ENCODE results near the gene TMEM190. TPM values are rescaled to one million over a fixed set of nuclear protein-coding genes. Genes with fewer than 3 reads are reported as not detected.

TMEM190 gene
- total and polyA plus RNA-seq, 2 of the 8 experiments (the other 6 are each of a cell fraction or from before 2014, with no cell fraction given): 1.6 TPM; not detected in 1

- Histone ChIP-seq H3K4ac (replicated peaks; ENCODE audit: insufficient read length, low read depth, low read length) (peak overlapping the region; percentile 53), H2BK12ac (ENCODE audit: low read depth, low read length) (0 out of 2 replicates have a peak overlapping the region, but pooled peaks have one; percentile 19), H3K18ac (ENCODE audit: extremely low read depth, low read length) (no peak overlapping the region), H3K23me2 (ENCODE audit: low read depth, low read length) (peaks cover 26% of the 10 kb centered on the region), H3K23ac (ENCODE audit: insufficient read length) (no peak overlapping the region), H3K4me3 (ENCODE audit: extremely low read depth in 1 of 4, insufficient read depth in 2 of 4, low read depth in 3 of 4, low read length in 4 of 4) (no peak overlapping the region), H3K4me1 (replicated peaks in 1 of 4; ENCODE audit: control insufficient read depth in 3 of 4, insufficient read depth in 4 of 4, low read length in 3 of 4) (peaks cover 5 to 42% (median 27%) of the 10 kb centered on the region in 4 experiments), H3K4me2 (ENCODE audit: insufficient read depth in 1 of 2, low read depth in 2 of 2, low read length in 2 of 2) (no peak overlapping the region; a peak in 1 of 4 replicates), H2BK15ac (ENCODE audit: low read length) (peak overlapping the region; percentile 96), H3K56ac (replicated peaks; ENCODE audit: insufficient read length, low read depth, low read length) (no peak overlapping the region), H4K5ac (ENCODE audit: insufficient read length, low read depth, low read length) (no peak overlapping the region), H3K14ac (ENCODE audit: insufficient read length) (no peak overlapping the region), H3K79me2 (ENCODE audit: control insufficient read depth in 1 of 2, insufficient read depth in 2 of 2, low read length in 2 of 2) (no peaks in the 10 kb centered on the region), H2AK5ac (ENCODE audit: low read depth, low read length) (no peak overlapping the region), H3K9ac (replicated peaks in 1 of 4; ENCODE audit: extremely low read depth in 1 of 4, low read depth in 3 of 4, low read length in 3 of 4) (no peak overlapping the region), H4K91ac (replicated peaks; ENCODE audit: insufficient read length, low read length) (peak overlapping the region; percentile 65), H4K20me1 (replicated peaks in 1 of 2; ENCODE audit: control insufficient read depth in 1 of 2, insufficient read depth in 2 of 2, low read length in 2 of 2) (peaks cover 0 to 12% of the 10 kb centered on the region in 2 experiments), H4K8ac (ENCODE audit: extremely low read depth, insufficient read depth, low read length) (no peak overlapping the region), H2BK20ac (ENCODE audit: low read length) (no peak overlapping the region), H3K9me3 (ENCODE audit: insufficient read depth in 2 of 2, low read depth in 1 of 2, low read length in 1 of 2) (no peaks in the 10 kb centered on the region), H2AFZ (ENCODE audit: low read length) (no peak overlapping the region), H2BK5ac (ENCODE audit: low read depth, low read length) (no peak overlapping the region), H3K36me3 (ENCODE audit: control insufficient read depth in 2 of 4, insufficient read depth in 4 of 4, low read length in 3 of 4) (no peaks in the 10 kb centered on the region), H3K27ac (ENCODE audit: low read depth, low read length) (no peak overlapping the region), H3K79me1 (ENCODE audit: low read depth, low read length) (peaks cover 5% of the 10 kb centered on the region; the same call in 1 of the 2 replicates), H2BK120ac (replicated peaks; ENCODE audit: low read depth, low read length) (no peak overlapping the region), H3K27me3 (replicated peaks in 1 of 4; ENCODE audit: control insufficient read depth in 3 of 4, extremely low read depth in 1 of 4, insufficient read depth in 3 of 4, low read length in 3 of 4) (peaks cover 0 to 18% (median 15%) of the 10 kb centered on the region in 4 experiments; a peak in 4 of 7 replicates)
- POLR2A ChIA-PET (ENCODE audit: partially characterized antibody): interaction anchor here (0.6 to 5.6 kb wide), 9 partner anchors 10 to 45 kb away, joined by 3 to 57 read pairs (median 4); partner anchors contain the start of genes KMT5C and UBE2S
- FAIRE-seq (no peak), DNase-seq (ENCODE audit: low read depth in 1 of 2, low spot score in 2 of 2) (no peak)
- TF ChIP-seq CEBPB (IDR thresholded peaks at IDR 0.05; ENCODE audit: low read depth, low read length): no peak
- 66% methylated on average over 11 of the region's 11 CpGs; no CpG with 5 or more reads in 1 of the 2 experiments for WGBS, 2 experiments (ENCODE audit: extremely low coverage in 1 of 2, insufficient coverage in 1 of 2, insufficient read length in 1 of 2, insufficient replicate concordance in 2 of 2, low coverage in 1 of 2, low lambda C conversion rate in 2 of 2, missing lambda C conversion rate in 1 of 2)
- CTCF ChIA-PET (ENCODE audit: partially characterized antibody): interaction anchor here (1.1 to 1.6 kb wide), 3 partner anchors 10 to 78 kb away, joined by 3 read pairs; no protein-coding TSS in a partner anchor
These were observed 2.5 kb downstream of the TMEM190 start for GRCh38 chr19:55379174-55379573.
